Mucosa of descending colon (tissue), 3 donors: ENCODE measurements around the gene VTA1. TPM values are rescaled to one million over a fixed set of nuclear protein-coding genes. Genes with fewer than 3 reads are reported as not detected.
"Not testable (repeated sequence)": the region's sequence is repeated elsewhere in the genome, so short reads cannot be mapped to it uniquely, and the experiment has no call there.

ENCODE experiments used
- ATAC-seq: fragments of 200-7000 bp; cut with Tn5 transposase; one replicate; pipeline ENCODE4 v1.9.1; 2020; ENCODE audit warnings: mild to moderate bottlenecking, moderate library complexity
- DNase-seq, 3 donors: peaks; one replicate each; pipeline ENCODE4 v3.0.0-alpha.2; 2020
- H3K36me3 ChIP-seq: fragments of 200-600 bp; one replicate; pipeline ENCODE4 v1.8.0; 2021; ENCODE audit warnings: low read depth, mild to moderate bottlenecking
- H3K4me1 ChIP-seq: fragments of 200-600 bp; one replicate; pipeline ENCODE4 v1.8.0; 2021; ENCODE audit warnings: low read depth, mild to moderate bottlenecking
- H3K4me3 ChIP-seq: fragments of 200-600 bp; one replicate; pipeline ENCODE4 v1.8.0; 2021; ENCODE audit warnings: mild to moderate bottlenecking
- H3K9me3 ChIP-seq: fragments of 200-600 bp; one replicate; pipeline ENCODE4 v1.8.0; 2021; ENCODE audit warnings: mild to moderate bottlenecking
- intact Hi-C, 2 donors: fragments of 100-400 bp; cut with DNase I in 1 of 2; cut with micrococcal nuclease in 1 of 2; formaldehyde crosslinking; loops; one replicate each; pipeline versions ENCODE4 v1.11.0 to v1.11.1; 2022; cut with DNase I, micrococcal nuclease
- total RNA-seq, 3 donors: library from RNA; stranded (reverse); fragmentation: NEBNext Ultra II Directional in 2 of 3; extraction: Animal tissue kit (Norgen Biotek cat#: 25700) in 2 of 3; gene quantifications; one replicate each; pipeline versions ENCODE4 v1.2.1 to v1.2.4, GENCODE V29; 2021 to 2023
- TF ChIP-seq, protein P1 (sequence below): fragments of 200-600 bp; IDR thresholded peaks from one replicate; pipeline ENCODE4 v1.8.0; 2022; ENCODE audit warnings: antibody characterized with exemption, mild to moderate bottlenecking
- donor health status: DM: no; HTN: no; CAD: no; lungs with moderate emphysema.
- donor health status: DM: no; HTN: no; CAD: no.
- donor health status: DM: no; HTN: yes; CAD: no.

VTA1 gene
- total RNA-seq, 3 donors from 2014 or later = 38.9 to 51.1 (median 44.9) TPM

DNA sequence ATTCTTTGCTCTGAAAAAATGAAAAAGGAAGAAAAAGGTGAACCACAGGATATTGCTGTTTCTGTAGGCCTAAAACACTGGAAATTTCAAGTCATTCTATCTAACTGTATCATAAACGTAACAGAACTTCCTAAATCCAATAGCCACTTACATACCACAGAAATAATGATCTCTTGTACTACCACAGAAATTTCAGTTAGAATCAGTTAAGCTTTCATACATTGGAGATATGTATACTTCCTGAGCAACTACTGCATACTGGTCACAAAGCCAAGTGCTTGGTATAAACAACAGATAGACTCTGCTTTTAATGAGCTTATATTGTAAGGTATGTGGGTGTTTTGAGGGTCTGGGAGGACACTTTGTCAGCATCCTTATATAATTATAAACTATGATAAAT is 38.6 kb downstream of the VTA1 start:
- Histone ChIP-seq H3K4me3 (no peak overlapping the region), H3K9me3 (no peaks in the 10 kb centered on the region), H3K4me1 (no peaks in the 10 kb centered on the region), H3K36me3 (no peaks in the 10 kb centered on the region)
- TF ChIP-seq, protein P1, sequence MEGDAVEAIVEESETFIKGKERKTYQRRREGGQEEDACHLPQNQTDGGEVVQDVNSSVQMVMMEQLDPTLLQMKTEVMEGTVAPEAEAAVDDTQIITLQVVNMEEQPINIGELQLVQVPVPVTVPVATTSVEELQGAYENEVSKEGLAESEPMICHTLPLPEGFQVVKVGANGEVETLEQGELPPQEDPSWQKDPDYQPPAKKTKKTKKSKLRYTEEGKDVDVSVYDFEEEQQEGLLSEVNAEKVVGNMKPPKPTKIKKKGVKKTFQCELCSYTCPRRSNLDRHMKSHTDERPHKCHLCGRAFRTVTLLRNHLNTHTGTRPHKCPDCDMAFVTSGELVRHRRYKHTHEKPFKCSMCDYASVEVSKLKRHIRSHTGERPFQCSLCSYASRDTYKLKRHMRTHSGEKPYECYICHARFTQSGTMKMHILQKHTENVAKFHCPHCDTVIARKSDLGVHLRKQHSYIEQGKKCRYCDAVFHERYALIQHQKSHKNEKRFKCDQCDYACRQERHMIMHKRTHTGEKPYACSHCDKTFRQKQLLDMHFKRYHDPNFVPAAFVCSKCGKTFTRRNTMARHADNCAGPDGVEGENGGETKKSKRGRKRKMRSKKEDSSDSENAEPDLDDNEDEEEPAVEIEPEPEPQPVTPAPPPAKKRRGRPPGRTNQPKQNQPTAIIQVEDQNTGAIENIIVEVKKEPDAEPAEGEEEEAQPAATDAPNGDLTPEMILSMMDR = no peak
- DNase-seq = no peak
- intact Hi-C loops = no loop called here
- ATAC-seq = no peak

DNA sequence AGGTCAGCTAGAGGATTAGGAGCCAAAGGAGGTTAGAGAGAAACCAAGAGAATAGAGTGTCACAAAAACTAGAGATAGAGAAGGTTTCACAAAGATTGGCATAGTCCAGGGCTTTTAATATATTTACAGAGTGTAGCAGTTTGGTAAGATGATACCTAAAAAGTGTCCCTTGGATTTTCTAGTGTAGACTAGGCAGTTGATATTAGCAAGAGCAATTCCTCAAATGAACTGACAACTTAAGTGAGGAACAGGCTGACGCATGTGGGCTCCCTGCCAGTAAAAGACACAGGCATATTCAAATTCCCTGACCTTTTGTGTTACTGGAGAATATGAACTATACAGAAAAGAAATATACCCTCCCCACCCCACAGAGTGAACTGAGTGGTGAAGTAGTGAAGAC is 40.1 kb downstream of the VTA1 start:
- TF ChIP-seq, protein P1 = no peak
- DNase-seq = no peak
- intact Hi-C loops = no loop called here
- Histone ChIP-seq H3K4me3 (no peak overlapping the region), H3K4me1 (no peaks in the 10 kb centered on the region), H3K9me3 (no peaks in the 10 kb centered on the region), H3K36me3 (no peaks in the 10 kb centered on the region)
- no peak for ATAC-seq

DNA sequence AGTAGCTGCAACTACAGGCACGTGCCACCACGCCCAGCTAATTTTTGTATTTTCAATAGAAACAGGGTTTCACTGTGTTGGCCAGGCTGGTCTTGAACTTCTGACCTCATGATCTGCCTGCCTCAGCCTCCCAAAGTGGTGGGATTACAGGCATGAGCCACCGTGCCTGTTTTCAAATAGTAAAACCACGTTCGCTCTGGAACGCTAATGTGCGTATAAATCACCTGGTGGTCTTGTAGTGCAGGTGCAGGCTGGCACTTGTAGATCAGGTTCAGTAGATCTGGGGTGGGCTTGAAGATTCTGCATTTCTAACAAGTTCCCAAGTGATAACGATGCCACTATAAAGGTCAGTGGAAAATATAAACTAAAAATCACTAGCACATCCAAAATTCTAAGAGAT is 41.3 kb downstream of the VTA1 start:
- H3K4me1 ChIP-seq, ATAC-seq, intact Hi-C loops, DNase-seq, H3K9me3 ChIP-seq, H3K36me3 ChIP-seq, H3K4me3 ChIP-seq: not testable (repeated sequence)

DNA sequence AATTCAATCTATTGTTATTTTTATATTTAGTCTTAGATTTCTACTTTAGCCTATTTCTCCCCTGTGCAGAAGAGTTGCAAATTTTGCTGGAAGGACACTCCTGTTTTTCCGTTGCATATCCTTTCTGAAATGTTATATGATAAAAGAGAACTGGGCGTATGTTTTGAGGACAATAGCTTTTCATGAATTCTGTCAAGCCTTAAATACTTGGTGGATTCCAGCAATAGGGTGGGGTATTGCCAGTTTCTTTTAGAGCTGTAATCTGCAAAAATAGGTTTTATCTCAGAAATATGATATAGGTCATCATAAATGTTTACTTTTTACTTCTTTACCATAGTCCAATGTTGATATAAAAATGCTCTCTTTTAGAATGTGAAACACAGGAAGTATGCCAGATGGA is 42.0 kb downstream of the VTA1 start:
- H3K4me1 ChIP-seq = no peaks in the 10 kb centered on the region
- H3K36me3 ChIP-seq = no peaks in the 10 kb centered on the region
- H3K4me3 ChIP-seq = no peak overlapping the region
- no peak for ATAC-seq
- H3K9me3 ChIP-seq = no peaks in the 10 kb centered on the region
- TF ChIP-seq, protein P1 = no peak
- intact Hi-C loops = no loop called here
- no peak for DNase-seq

DNA sequence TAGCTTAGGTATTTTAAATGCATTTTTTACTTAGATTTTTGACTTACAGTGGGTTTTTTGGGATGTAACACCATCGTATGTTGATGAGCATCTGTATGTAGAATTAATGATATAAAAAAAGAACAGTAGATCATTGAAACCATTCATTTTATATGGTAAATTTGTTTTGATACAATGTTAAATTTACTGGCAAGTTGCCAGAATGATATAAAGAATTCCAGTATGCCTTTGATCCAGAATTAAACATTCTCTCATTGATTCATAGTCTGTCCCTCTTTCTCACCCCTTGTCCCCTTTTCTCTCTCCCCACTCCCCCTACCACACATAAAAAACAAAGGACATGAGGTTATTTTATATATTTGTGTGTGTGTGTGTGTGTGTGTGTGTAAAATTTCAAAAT is 45.3 kb downstream of the VTA1 start:
- TF ChIP-seq, protein P1 = no peak
- ATAC-seq = no peak
- intact Hi-C loops = no loop called here

DNA sequence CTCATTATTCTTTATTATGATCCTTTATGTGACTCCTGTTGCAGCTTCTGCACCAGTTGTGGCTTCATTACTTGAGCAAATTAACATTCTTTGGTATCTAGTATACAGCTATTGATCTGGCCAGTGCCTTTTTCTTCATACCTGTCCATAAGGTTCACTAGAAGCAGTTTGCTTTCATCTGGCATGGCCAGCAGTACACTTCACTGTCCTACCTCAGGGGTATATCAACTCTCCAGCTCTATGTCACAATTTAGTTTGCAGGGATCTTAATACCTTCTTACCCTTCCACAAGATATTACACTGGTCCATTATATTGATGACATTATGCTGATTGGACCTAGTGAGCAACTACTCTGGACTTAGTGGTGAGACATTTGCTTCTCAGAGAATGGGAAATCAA is 46.6 kb downstream of the VTA1 start:
- Histone ChIP-seq H3K4me1 (no peaks in the 10 kb centered on the region), H3K4me3 (no peak overlapping the region), H3K36me3 (no peaks in the 10 kb centered on the region), H3K9me3 (no peaks in the 10 kb centered on the region)
- TF ChIP-seq, protein P1 = no peak
- ATAC-seq = no peak
- intact Hi-C loops = no loop called here
- no peak for DNase-seq

More for the DNA sequence above, 45.3 kb downstream of the VTA1 start:
- no peaks in the 10 kb centered on the region for H3K9me3 ChIP-seq
- no peak for DNase-seq
- H3K4me3 ChIP-seq = no peak overlapping the region
- H3K4me1 ChIP-seq = no peaks in the 10 kb centered on the region
- no peaks in the 10 kb centered on the region for H3K36me3 ChIP-seq
